Measurements from ENCODE around the gene THOP1.
A peak's percentile ranks its signal among the peaks of the same experiment; 100 is the strongest.

The THOP1 gene

DNA sequence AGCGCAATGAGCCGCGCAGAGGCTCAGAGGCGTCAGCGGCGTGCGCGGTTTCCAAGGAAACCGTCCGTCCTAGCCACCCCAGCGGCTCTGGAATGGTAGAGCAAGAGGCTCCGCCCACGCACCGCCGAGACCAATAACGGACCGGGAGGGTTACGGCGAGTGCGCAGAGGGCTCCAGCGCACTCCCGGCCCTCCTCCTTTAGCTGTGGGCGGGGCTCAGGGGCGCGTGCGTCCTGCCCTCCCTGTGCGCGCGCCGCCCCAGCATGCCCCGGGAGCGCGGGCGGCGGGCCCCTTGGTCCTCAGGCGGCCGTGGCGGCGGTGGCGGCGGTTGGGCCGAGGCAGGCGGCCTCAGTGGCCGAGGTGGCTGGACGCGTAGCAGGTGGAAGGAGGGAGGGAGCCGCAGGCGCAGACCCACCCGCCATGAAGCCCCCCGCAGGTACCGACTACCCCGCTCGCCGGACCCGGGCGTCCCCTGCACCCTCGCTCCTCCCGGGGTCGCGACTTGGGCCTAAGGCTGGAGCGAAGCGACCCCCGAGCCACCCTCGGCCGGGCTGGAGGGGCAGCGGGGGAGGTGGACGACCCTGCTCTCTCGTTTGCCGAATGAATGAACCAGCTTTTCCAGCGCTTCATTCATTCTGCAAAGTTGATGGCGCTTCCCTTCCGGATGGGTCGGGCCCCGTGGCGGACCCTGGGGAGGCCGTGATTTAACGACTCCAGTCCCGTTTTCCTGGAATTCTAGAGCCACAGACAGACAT lies at the start of gene THOP1:
Gene THOP1, plus strand, starts transcription at position 260 of the 754 bp plus-strand sequence. Its CDS starts 160 bp downstream, at position 420.
- DNase-seq (ENCODE audit: low read depth) = peak; percentile 98

DNA sequence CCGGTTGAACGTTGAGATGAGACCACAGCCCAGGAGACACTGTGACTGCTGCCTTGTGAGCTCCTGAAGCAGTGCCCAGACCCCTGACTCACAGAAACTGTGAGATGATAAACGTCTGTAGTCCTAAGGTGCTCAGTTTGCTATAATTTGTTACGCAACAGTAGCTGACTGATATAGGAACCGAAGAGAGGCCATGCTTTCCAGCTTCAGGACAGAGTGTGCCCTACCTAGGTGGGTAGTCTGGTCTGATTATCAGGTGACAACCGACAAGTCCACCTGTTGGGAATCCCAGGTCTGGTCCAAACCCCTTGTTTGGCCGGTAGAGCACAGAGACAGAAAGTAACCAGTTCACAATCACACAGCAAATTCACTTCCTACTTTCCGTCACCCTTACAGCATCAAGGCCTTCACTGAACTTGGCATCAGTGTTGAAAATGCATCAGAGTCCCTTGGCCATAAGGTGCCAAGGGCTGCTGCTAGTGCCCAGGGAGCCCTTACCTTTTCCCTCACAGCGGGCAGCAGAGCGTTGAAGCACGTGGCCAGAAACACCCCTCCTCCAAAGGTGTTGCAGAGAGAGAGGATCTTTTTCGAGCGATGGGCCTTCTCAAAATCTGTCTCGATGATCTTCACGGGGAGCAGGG lies 48.6 kb upstream of the THOP1 start:
- DNase-seq (ENCODE audit: low read depth) = no peak

- DNase-seq (ENCODE audit: low read depth) = peak; percentile 98
These were observed 45.5 kb upstream of the THOP1 start, which contains the start of gene SLC39A3 for GRCh38 chr19:2739602-2740313. Gene SLC39A3 (minus strand): TSS chr19:2740017. CDS start chr19:2737257, 2,760 bp downstream.

- no peak for DNase-seq (ENCODE audit: low read depth)
These were observed 45.0 kb upstream of the THOP1 start for GRCh38 chr19:2740314-2740656.

- no peak for DNase-seq (ENCODE audit: low read depth)
These were observed 42.2 kb upstream of the THOP1 start for GRCh38 chr19:2743099-2743498.

DNA sequence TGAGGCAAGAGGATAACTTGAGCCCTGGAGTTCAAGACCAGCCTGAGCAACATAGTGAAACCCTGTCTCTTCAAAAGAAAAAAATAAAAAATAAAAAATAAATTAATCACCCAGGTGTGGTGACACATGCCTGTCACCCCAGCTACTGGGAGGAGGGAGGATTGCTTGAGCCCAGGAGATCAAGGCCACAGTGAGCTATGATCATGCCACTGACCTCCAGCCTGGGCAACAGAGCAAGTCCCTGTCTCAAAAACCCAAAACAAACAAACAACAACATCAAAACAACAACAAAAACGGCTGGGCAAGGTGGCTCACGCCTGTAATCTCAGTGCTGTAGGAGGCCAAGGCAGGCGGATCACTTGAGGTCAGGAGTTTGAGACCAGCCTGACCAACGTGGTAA lies 41.2 kb upstream of the THOP1 start:
- no peak for DNase-seq (ENCODE audit: low read depth)

DNA sequence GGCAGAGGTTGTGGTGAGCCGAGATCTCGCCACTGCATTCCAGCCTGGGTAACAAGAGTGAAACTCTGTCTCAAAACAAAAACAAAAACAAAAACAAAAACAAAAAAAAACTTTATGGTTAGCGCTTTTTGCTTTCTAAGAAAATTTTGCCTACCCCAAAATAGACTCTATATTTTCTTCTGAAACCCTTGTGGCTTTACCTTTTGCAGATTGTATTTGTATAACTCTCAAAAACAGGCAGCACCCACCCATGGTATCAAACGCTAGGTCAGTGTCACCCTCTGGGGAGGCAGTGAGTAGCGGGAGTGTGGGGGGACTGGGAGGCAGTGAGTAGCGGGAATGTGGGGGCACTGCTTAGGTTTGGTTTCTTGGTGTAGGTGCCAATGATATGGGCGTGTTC lies 38.0 kb upstream of the THOP1 start:
- no peak for DNase-seq (ENCODE audit: low read depth)

DNA sequence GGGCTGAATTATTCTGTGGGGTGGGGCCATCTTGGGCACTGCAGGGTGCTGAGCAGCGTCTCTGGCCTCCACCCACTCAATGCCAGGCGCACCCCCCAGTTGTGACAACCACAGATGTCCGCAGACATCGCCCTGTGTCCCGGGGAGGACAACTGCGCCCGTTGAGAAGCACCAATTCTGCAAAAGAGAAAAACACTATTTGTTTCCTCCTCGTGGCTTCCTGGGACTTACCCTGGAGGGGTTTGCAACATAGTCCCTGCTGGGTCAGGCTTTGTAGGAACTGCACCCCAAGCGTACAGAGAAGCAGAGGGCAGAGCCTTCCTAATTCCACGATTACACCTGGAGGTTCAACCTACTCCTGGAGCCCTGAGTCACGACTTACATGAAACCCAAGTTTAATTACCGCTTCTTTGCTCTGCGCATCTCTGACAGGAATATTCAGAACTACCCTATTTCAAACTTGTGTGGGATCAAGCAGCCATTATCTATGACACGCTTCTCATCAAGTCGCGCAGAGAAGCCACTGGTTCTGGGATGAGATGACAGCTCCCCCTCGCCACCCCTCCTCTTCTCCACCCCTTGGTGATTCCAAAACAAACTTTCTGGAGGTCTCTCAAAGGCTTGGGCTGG lies 34.4 kb upstream of the THOP1 start:
- DNase-seq (ENCODE audit: low read depth) = no peak

DNA sequence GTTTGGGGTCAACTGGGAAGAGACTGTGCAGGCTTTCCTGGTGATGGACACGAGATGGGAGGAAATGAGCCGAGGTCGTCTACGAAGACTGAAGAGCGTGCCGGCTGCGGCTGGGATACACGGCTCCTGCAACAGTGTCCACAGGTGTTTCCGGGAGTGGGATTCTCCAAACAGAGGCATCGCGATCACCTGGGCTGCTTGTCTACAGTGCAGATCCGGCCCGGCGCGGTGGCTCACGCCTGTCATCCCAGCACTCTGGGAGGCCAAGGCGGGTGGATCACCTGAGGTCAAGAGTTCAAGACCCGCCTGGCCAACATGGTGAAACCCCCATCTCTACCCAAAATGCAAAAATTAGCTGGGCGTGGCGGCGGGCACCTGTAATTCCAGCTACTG lies 33.9 kb upstream of the THOP1 start:
- no peak for DNase-seq (ENCODE audit: low read depth)

- no peak for DNase-seq (ENCODE audit: low read depth)
These were observed 30.4 kb upstream of the THOP1 start for GRCh38 chr19:2754659-2755447.

DNA sequence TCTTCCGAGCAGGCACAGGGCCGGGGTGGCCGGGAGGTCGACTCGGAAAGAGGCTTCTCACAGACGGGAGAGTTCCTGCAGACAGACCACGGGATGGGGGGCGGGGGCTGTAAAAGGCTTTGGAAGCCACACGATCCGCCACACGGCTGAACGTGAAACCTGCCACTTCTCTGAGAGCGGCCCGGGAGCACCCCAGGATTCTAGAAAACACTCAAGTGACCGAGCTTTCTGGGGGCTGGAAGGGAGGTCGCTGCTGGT lies 29.9 kb upstream of the THOP1 start:
- no peak for DNase-seq (ENCODE audit: low read depth)

DNA sequence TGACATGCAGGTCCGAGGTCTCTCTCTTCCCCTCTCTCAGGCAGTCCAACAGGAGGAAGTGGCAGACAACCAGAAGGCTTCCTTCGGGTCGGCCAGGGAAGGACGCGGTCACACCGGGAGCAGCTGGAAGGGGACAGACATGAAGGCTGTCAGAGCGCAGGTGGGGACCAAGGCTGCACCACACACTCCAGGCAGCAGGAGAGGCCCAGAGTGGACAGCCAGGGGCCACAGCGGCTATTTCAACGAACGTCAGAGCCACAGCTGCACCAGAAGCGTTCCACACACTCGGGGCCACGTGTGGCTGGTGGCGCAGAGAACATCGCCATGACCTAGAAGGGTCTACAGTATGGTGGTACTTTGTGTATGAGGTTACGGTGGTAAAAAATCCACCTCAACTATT lies 29.5 kb upstream of the THOP1 start:
- no peak for DNase-seq (ENCODE audit: low read depth)

- no peak for DNase-seq (ENCODE audit: low read depth)
These were observed 28.8 kb upstream of the THOP1 start for GRCh38 chr19:2756477-2756876.

GRCh38 chr19:2756921-2757881 lies 28.1 kb upstream of the THOP1 start:
- DNase-seq (ENCODE audit: low read depth) = no peak

DNA sequence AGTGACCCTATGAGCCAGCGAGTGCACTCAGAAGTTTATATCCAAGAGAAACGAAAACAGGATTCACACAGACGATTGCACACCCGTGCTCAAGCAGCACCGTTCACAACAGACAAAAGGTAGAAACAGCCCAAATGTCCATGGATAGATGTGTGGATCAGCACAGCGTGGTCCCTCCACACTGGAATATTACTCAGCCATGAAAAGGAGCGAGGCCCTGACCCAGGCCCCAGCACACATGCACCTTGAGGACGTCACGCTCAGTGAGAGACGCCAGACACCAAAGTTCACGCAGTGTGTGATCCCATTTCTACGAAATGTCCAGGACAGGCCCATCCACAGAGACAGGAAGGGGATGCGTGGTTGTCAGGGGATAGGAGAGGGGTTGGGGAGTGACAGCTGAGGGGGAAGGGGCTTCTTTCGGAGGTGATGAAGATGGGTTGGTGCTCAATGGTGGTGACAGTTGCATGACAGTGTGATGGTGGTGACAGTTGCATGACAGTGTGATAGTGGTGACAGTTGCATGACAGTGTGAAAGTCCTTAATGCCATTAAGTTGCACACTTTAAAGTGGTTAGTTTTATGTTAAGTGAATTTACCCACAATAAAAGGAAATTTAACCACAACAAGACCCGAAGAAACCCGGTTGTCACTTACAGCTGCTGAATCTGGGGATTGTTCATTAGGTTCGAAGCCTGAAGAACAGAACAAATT lies 26.5 kb upstream of the THOP1 start:
- no peak for DNase-seq (ENCODE audit: low read depth)

- no peak for DNase-seq (ENCODE audit: low read depth)
These were observed 25.9 kb upstream of the THOP1 start for GRCh38 chr19:2759362-2759761.

DNA sequence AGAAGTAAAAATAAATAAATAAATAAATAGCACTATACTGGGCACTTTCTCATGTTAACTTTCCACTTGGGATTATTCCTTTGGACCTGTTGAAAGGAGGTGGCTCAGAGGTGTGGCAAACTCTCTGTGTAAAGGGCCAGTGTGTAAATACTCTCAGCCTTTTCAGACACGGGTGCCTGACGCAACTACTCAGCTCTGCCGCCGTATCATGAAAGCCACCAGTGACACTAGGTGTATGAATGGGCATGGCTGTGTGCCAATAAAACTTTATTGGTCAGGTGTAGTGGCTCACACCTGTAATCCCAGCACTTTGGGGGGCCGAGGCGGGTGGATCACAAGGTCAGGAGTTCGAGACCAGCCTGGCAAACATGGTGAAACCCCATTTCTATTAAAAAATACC lies 25.3 kb upstream of the THOP1 start:
- DNase-seq (ENCODE audit: low read depth) = no peak

GRCh38 chr19:2761309-2761677 lies 24.0 kb upstream of the THOP1 start:
- DNase-seq (ENCODE audit: low read depth) = no peak

- no peak for DNase-seq (ENCODE audit: low read depth)
These were observed 23.2 kb upstream of the THOP1 start for GRCh38 chr19:2761876-2762782.
